Measurements from ENCODE around the gene PRKAG2. TPM values are rescaled to one million over a fixed set of nuclear protein-coding genes. Genes with fewer than 3 reads are reported as not detected.

PRKAG2 gene
- total and polyA plus RNA-seq, 2 of the 13 experiments (the other 11 are each of a cell fraction or from before 2014, with no cell fraction given) = 0.90 to 1.3 TPM

- TF ChIP-seq SCMH1 (CRISPR knock-in tag; IDR thresholded peaks at IDR 0.05; ENCODE audit: borderline replicate concordance) (no peak), NONO (IDR thresholded peaks at IDR 0.05) (no peak), NONO (CRISPR knock-in tag; conservative IDR thresholded peaks at IDR 0.05) (no peak), NPAS2 (CRISPR knock-in tag; IDR thresholded peaks at IDR 0.05; ENCODE audit: borderline replicate concordance) (no peak)
Measured at GRCh38 chr7:151895631-151896031, 18.7 kb upstream of the PRKAG2 start (continued).

- Histone ChIP-seq H3K27ac (ENCODE audit: extremely low read length, insufficient read depth, low read length) (no peak overlapping the region), H3K9ac (ENCODE audit: insufficient read depth, low read depth, low read length) (no peak overlapping the region), H3K4me1 (ENCODE audit: insufficient read depth, low read length) (peaks cover 17% of the 10 kb centered on the region; the same call in 1 of the 2 replicates), H3K79me2 (ENCODE audit: insufficient read depth, low read length) (no peaks in the 10 kb centered on the region), H2AFZ (ENCODE audit: low read length) (no peak overlapping the region), H3K9me3 (ENCODE audit: low read length) (no peaks in the 10 kb centered on the region), H3K27me3 (ENCODE audit: control insufficient read depth in 1 of 2, insufficient read depth in 2 of 2, low read length in 2 of 2) (peaks cover 1 to 40% of the 10 kb centered on the region in 2 experiments; a peak in 3 of 5 replicates), H3K4me3 (replicated peaks in 1 of 3; ENCODE audit: insufficient read depth in 1 of 3, low read depth in 2 of 3, low read length in 3 of 3) (no peak overlapping the region), H4K20me1 (ENCODE audit: insufficient read depth, low read length) (no peaks in the 10 kb centered on the region), H3K4me2 (ENCODE audit: low read depth, low read length) (no peak overlapping the region), H3K36me3 (replicated peaks in 1 of 2; ENCODE audit: control insufficient read depth in 1 of 2, insufficient read depth in 2 of 2, low read length in 2 of 2) (no peaks in the 10 kb centered on the region)
- ATAC-seq (no peak), DNase-seq (ENCODE audit: low spot score) (no peak), FAIRE-seq (no peak)
- CTCF ChIA-PET (ENCODE audit: low intra/inter-chr PET ratio, low total read pairs) = no interaction called here
- intact Hi-C loops (cut with micrococcal nuclease; ENCODE audit: unreplicated experiment) (no loop called here), in situ Hi-C loops (cut with HindIII; ENCODE audit: extremely low pct_ligation_motif_present, low pct_unique_long_range_greater_than_20kb) (no loop called here)
- 67% methylated on average over 19 of the region's 21 CpGs for WGBS (ENCODE audit: low lambda C conversion rate)
- BruUV-seq (replicated peaks) = no TSS peak
- POLR2A ChIA-PET = no interaction called here
- TF ChIP-seq GZF1 (CRISPR knock-in tag; IDR thresholded peaks at IDR 0.05) = no peak
- TF ChIP-seq RAD51 (IDR thresholded peaks at IDR 0.05; ENCODE audit: borderline replicate concordance) = no peak
- TF ChIP-seq MAZ (IDR thresholded peaks at IDR 0.05; ENCODE audit: borderline replicate concordance, low read depth, low read length) = no peak
- no peak for TF ChIP-seq MAZ (CRISPR knock-in tag; IDR thresholded peaks at IDR 0.05; ENCODE audit: low read depth)
- TF ChIP-seq MAF1 (CRISPR knock-in tag; IDR thresholded peaks at IDR 0.05; ENCODE audit: borderline replicate concordance) = no peak
- no peak for TF ChIP-seq DPF2 (CRISPR knock-in tag; IDR thresholded peaks at IDR 0.05; ENCODE audit: borderline replicate concordance, low read depth)
- TF ChIP-seq ZNF878 (CRISPR knock-in tag; IDR thresholded peaks at IDR 0.05) = no peak
- no peak for TF ChIP-seq ZNF20 (CRISPR knock-in tag; IDR thresholded peaks at IDR 0.05)
- TF ChIP-seq PATZ1 (CRISPR knock-in tag; IDR thresholded peaks at IDR 0.05) = no peak
- no peak for TF ChIP-seq ZNF430 (CRISPR knock-in tag; IDR thresholded peaks at IDR 0.05)
- no peak for TF ChIP-seq ZNF44 (CRISPR knock-in tag; IDR thresholded peaks at IDR 0.05)
- TF ChIP-seq REPIN1 (CRISPR knock-in tag; IDR thresholded peaks at IDR 0.05; ENCODE audit: borderline replicate concordance, low read depth) = no peak
- TF ChIP-seq NONO (IDR thresholded peaks at IDR 0.05) = no peak
- no peak for TF ChIP-seq NONO (CRISPR knock-in tag; conservative IDR thresholded peaks at IDR 0.05)
- TF ChIP-seq UBTF (CRISPR knock-in tag; IDR thresholded peaks at IDR 0.05) = no peak
- TF ChIP-seq ZNF235 (CRISPR knock-in tag; IDR thresholded peaks at IDR 0.05; ENCODE audit: borderline replicate concordance) = no peak
- TF ChIP-seq FOXO1 (CRISPR knock-in tag; IDR thresholded peaks at IDR 0.05) = no peak
Measured at GRCh38 chr7:151895008-151895630, 18.2 kb upstream of the PRKAG2 start.
